Vagina (tissue), 2 donors: ENCODE measurements around the gene MTF1.

Experiments used
- POLR2A ChIP-seq, 2 donors: fragments of 450-650 bp; IDR thresholded peaks; one replicate each; pipeline ENCODE4 v1.6.1; 2017; ENCODE audit warnings: antibody characterized with exemption in 2 of 2, mild to moderate bottlenecking in 2 of 2, moderate library complexity in 2 of 2
- POLR2AphosphoS5 ChIP-seq, 2 donors: sonication (generic); formaldehyde crosslinking; IDR thresholded peaks; one replicate each; pipeline ENCODE4 v1.9.0; 2017; ENCODE audit warnings: antibody characterized with exemption in 2 of 2, mild to moderate bottlenecking in 2 of 2, low read depth in 1 of 2; ENCODE audit not compliant: insufficient read depth in 1 of 2
- TF ChIP-seq, protein P1 (sequence below), 3 experiments: fragments of 450-650 bp in 2 of 3; fragments of 200-600 bp in 1 of 3; sonication (generic) in 1 of 3; IDR thresholded peaks; one replicate each; pipeline ENCODE4 v1.5.1; 2017 to 2019; ENCODE audit warnings: antibody characterized with exemption in 3 of 3, mild to moderate bottlenecking in 2 of 3, moderate library complexity in 2 of 3

DNA sequence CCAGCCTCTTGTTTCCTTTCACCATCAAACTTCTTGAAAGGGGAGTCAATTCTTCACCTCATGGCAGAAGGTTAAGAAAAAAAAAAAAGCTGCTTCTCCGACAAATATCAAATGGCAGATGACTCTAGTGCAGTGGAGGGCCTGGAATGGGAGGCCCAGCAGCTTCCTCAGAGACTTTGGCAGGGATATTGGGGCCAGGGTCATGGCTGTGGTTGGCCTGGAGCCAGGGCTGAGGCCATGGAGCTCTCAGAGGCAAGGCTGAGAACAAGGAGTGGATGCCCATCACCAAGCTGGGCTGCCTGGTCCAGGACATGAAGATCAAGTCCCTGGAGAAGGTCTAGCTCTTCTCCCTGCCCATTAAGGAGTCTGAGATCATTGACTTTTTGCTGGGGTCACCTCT lies 18.7 kb downstream of the MTF1 start:
- TF ChIP-seq, protein P1, sequence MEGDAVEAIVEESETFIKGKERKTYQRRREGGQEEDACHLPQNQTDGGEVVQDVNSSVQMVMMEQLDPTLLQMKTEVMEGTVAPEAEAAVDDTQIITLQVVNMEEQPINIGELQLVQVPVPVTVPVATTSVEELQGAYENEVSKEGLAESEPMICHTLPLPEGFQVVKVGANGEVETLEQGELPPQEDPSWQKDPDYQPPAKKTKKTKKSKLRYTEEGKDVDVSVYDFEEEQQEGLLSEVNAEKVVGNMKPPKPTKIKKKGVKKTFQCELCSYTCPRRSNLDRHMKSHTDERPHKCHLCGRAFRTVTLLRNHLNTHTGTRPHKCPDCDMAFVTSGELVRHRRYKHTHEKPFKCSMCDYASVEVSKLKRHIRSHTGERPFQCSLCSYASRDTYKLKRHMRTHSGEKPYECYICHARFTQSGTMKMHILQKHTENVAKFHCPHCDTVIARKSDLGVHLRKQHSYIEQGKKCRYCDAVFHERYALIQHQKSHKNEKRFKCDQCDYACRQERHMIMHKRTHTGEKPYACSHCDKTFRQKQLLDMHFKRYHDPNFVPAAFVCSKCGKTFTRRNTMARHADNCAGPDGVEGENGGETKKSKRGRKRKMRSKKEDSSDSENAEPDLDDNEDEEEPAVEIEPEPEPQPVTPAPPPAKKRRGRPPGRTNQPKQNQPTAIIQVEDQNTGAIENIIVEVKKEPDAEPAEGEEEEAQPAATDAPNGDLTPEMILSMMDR (IDR thresholded peaks at IDR 0.05), result no peak
- TF ChIP-seq POLR2A (IDR thresholded peaks at IDR 0.05), result no peak
- no peak for TF ChIP-seq POLR2AphosphoS5 (IDR thresholded peaks at IDR 0.05; ENCODE audit: insufficient read depth in 1 of 2, low read depth in 1 of 2)
